GM18499 (cell line): ENCODE results near the gene CCDC181.
"Not testable (repeated sequence)": the region's sequence is repeated elsewhere in the genome, so short reads cannot be mapped to it uniquely, and the experiment has no call there.

Experiments
- ATAC-seq: cut with Tn5 transposase; IDR thresholded peaks from one replicate; pipeline ENCODE4 v1.9.1; 2021; ENCODE audit warnings: moderate number of reproducible peaks; ENCODE audit not compliant: insufficient read depth, unreplicated experiment

CCDC181 gene

GRCh38 chr1:169408340-169408739 is 18.9 kb downstream of the CCDC181 start:
- not testable (repeated sequence) for ATAC-seq

- ATAC-seq, result not testable (repeated sequence)
Measured at GRCh38 chr1:169402578-169402977, 24.7 kb downstream of the CCDC181 start.

- ATAC-seq, result no peak
Measured at GRCh38 chr1:169395955-169396354, 31.3 kb downstream of the CCDC181 start.

GRCh38 chr1:169392406-169392805 is 34.9 kb downstream of the CCDC181 start:
- ATAC-seq, result no peak

GRCh38 chr1:169390303-169390702 is 37.0 kb downstream of the CCDC181 start:
- peak; percentile 84 for ATAC-seq

- ATAC-seq, result no peak
Measured at GRCh38 chr1:169387399-169387798, 39.9 kb downstream of the CCDC181 start.

- no peak for ATAC-seq
Measured at GRCh38 chr1:169383449-169383848, 43.8 kb downstream of the CCDC181 start.

- ATAC-seq, result no peak
Measured at GRCh38 chr1:169381162-169381561, 46.1 kb downstream of the CCDC181 start.

- no peak for ATAC-seq
Measured at GRCh38 chr1:169371404-169371803, 55.9 kb downstream of the CCDC181 start.

GRCh38 chr1:169368406-169368769 is 58.9 kb downstream of the CCDC181 start:
- ATAC-seq, result no peak

- ATAC-seq, result peak; percentile 82
Measured at GRCh38 chr1:169367686-169368405, 59.4 kb downstream of the CCDC181 start, which contains the start of the genes BLZF1 and NME7. TSS of gene BLZF1 (plus strand) at chr1:169368195. CDS start at chr1:169369523, 1,328 bp downstream. TSS of gene NME7 (minus strand) at chr1:169367797. CDS start at chr1:169367710, 87 bp downstream.

- no peak for ATAC-seq
Measured at GRCh38 chr1:169367096-169367685, 60.1 kb downstream of the CCDC181 start.

- no peak for ATAC-seq
Measured at GRCh38 chr1:169364948-169365347, 62.3 kb downstream of the CCDC181 start.

GRCh38 chr1:169363046-169363730 is 64.1 kb downstream of the CCDC181 start:
- peak; percentile 40 for ATAC-seq

GRCh38 chr1:169361281-169361680 is 66.0 kb downstream of the CCDC181 start:
- ATAC-seq, result no peak

GRCh38 chr1:169360415-169360814 is 66.9 kb downstream of the CCDC181 start:
- ATAC-seq, result no peak

GRCh38 chr1:169348383-169349036 is 78.8 kb downstream of the CCDC181 start:
- ATAC-seq, result no peak

GRCh38 chr1:169347688-169348382 is 79.4 kb downstream of the CCDC181 start:
- no peak for ATAC-seq

GRCh38 chr1:169346036-169346589 is 81.2 kb downstream of the CCDC181 start:
- ATAC-seq, result no peak

GRCh38 chr1:169345511-169345910 is 81.8 kb downstream of the CCDC181 start:
- no peak for ATAC-seq
